ENCODE results near the gene PKD1L1.
"Not testable (repeated sequence)": the region's sequence is repeated elsewhere in the genome, so short reads cannot be mapped to it uniquely, and the experiment has no call there.

The PKD1L1 gene

DNA sequence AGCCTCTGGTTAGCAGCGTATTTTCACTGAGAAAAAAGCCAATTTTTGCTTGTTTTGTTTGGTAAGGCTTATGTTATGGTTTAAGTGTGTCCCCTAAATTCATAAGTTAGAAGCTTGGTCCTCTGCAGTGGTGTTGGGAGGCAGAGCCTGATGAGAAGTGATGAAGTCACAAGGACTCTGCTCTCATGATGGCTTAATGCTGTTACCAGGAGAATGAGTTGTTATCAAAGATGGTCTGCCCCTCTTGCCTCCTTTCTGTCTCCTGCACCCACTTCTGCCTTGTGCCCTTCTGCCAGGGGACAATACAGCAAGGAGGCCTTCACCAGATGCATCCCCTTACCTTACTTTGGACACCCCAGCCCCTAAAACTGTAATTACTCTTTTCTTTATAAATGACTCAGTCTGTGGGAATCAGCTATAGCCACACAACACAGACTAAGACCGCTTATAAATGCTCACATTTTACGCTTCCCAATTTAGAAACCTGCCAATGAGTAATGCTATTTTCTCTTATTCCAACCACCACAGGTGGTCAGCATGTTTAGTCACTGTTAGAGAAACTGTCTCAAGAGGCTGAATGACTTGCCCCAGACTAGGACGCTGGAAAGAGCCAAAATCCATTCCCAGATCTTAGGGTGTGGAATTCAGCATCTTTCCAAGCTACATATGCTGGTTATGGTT is 6.1 kb upstream of the PKD1L1 start:
- DNase-seq (ENCODE audit: low read depth) = no peak

GRCh38 chr7:47953822-47954221 is 5.6 kb upstream of the PKD1L1 start:
- no peak for DNase-seq (ENCODE audit: low read depth)

DNA sequence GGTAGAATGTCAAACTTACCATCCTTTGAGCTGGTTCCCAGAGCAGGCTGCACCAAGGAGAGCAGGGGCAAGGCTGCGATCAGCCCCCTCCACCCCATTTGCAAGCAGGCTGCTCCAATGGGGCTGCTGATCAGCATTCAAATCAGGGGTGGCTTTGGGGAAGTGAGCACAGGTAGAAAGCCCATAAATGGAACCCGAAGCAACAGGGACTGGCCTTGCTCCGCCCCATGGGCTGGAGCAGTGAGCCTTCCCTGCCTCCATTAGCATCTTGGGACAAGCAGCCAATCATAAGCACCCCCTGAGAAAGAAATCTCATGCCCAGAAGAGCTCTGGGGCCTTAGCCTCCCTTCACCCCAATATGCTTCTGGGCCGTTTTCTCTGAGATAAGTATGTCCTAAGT is 4.0 kb upstream of the PKD1L1 start:
- no peak for DNase-seq (ENCODE audit: low read depth)

GRCh38 chr7:47951374-47951773 is 3.1 kb upstream of the PKD1L1 start:
- no peak for DNase-seq (ENCODE audit: low read depth)

DNA sequence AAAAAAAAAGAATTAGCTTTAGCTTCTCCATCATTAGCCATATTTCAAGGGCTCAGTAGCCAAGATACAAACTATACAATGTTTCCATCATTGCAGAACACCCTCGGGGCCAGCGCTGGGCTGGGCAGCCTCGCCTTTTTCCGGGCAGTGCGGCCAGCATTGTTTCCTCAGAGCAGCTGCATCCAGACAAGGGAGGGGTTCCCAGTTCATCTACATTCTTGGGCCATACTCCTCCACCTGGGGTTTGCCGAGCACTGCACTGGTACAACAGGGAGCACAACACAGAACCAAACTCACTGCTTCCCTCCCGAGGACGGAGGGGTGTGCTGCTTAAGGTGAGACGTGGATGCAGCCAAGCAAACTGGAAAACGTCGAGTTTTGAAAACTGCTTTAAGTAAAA is 2.4 kb upstream of the PKD1L1 start:
- DNase-seq (ENCODE audit: low read depth) = no peak

DNA sequence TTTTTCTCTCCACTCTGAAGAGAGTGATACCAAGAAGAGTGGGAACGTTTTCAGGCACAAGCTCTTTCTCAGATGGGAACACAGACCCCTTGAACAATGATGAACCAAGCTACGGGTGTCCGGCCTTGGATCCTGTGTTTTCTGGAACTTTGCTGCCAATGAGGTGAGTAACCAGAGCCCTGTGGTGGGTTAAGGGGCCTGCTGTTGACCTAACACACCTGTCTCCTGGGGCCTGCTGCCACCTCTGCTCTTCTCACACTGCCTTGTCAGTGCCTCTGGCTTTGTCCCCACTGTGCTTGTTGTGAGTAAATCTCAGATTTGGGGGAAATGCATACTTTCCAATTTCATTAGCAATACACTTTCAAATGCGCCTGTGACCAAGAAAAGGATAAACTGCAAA is 1.4 kb upstream of the PKD1L1 start:
- DNase-seq (ENCODE audit: low read depth) = no peak

DNA sequence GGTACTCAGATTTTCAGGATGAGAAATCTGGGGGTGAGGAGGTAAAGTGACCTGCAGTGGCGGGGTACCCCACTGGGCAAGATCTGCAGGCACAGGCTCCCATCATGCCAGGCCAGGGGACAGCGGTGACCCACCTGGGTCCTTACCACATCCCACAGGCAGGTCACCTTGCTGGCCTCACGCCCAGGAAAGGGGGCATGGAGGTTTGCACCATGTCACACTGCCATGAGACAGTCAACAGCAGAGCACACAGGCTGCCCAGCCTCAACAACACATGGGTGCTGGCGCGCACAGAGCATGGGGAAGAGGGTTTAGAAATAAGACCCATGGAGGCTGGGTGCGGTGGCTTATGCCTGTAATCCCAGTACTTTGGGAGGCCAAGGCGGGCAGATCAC is 914 bp downstream of the PKD1L1 start:
- DNase-seq (ENCODE audit: low read depth) = no peak

DNA sequence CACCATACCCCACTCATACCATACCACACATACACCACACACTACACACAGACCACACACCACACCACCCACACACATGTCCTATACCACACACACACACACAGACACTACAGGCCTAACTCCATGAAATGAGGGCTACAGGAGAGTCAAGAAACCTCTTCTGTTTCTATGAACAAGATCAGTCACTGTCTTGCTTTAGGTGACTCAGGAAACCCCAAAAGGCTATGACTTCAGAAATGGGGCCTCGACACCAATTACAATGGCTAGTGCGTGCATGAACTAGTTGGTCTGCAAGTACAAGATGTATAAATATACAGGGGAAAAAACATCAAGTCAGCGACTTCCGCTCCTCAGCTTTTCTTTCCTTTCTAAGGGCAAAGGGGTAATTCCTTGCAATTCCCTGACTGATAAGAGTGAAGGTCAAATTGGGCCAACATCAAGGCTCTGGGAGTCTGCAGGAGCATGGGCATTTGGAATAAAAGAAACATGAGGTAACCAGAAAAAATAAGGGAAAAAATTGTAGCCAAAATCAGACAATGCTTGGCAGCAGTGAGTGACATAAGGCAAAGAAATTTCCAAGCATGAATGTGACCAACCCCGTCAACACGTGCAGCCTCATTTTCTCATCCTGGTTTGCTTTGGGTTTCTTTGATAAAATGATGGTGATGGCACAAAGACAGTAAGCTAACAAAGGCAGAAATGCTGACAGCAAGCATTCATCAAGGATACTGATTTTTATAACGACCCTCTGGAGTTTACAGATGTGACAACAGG is 1.5 kb downstream of the PKD1L1 start:
- DNase-seq (ENCODE audit: low read depth) = no peak

GRCh38 chr7:47945261-47946015 is 2.8 kb downstream of the PKD1L1 start:
- peak; percentile 45 for DNase-seq (ENCODE audit: low read depth)

- DNase-seq (ENCODE audit: low read depth) = no peak
These were observed 3.6 kb downstream of the PKD1L1 start for GRCh38 chr7:47944536-47945260.

DNA sequence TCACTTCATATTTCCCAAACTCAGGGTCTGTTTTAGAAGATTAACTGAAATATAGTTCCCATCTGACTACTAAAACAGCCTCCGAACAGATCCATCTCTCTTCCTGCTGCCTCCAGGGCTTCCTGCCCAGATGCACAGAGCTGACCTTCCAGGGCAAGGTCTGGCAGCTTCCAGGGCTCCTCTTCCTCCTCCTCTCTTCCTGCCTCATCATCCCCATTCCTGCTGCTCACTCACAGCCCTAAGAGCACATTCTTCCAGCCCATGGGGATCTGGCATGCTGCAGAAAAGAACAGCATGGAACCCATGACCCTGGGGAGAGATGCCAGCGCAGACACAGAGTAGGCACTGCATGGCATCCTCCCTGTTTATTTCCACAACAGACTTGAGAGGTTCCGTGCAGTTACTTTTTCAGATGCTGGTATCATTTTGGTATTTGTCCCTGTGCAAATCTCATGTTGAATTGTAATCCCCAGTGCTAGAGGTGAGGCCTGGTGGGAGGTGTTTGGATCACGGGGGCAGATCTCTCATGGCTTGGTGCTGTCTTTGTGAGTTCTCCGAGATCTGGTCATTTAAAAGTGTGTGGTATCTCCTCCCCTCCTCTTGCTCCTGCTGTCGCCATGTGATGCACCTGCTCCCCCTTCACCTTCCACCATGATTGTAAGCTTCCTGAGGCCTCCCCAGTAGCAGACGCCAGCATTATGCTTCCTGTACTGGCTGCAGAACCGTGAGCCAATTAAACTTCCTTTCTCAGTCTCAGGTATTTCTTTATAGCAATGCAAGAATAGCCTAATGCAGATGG is 4.4 kb downstream of the PKD1L1 start:
- no peak for DNase-seq (ENCODE audit: low read depth)

DNA sequence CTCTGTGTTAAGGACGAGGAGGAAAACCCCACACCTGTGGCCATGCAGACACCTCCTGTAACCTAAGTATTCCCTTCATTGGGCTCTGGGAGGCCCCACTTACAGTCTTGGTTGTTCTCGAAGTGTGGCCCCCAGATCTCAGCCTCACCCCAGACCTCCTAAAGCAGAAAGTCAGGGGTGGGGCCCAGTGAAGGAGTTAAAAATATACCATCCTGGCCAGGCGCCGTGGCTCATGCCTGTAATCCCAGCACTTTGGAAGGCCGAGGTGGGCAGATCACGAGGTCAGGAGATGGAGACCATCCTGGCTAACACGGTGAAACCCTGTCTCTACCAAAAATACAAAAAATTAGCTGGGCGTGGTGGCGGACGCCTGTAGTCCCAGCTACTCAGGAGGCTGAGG is 5.6 kb downstream of the PKD1L1 start:
- DNase-seq (ENCODE audit: low read depth) = not testable (repeated sequence)

DNA sequence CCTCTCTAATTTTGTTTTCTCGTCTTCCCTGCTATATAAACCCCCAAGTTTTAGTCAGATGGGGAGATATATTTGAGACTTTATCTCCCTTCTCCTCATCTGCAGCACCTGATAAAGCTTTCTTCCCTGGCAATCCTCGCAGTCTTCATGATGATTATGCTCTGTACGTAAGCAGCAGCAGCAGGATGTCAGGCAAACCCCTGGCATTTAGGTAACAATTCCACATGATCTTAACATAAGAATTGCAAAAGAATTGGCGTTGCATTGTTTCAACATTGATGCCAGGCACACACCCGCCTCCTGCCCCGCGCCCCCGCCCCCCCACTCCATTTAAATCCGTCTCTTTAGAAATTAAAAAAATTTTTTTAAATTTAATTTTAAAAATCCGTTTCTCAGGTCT is 6.1 kb downstream of the PKD1L1 start:
- DNase-seq (ENCODE audit: low read depth) = no peak

DNA sequence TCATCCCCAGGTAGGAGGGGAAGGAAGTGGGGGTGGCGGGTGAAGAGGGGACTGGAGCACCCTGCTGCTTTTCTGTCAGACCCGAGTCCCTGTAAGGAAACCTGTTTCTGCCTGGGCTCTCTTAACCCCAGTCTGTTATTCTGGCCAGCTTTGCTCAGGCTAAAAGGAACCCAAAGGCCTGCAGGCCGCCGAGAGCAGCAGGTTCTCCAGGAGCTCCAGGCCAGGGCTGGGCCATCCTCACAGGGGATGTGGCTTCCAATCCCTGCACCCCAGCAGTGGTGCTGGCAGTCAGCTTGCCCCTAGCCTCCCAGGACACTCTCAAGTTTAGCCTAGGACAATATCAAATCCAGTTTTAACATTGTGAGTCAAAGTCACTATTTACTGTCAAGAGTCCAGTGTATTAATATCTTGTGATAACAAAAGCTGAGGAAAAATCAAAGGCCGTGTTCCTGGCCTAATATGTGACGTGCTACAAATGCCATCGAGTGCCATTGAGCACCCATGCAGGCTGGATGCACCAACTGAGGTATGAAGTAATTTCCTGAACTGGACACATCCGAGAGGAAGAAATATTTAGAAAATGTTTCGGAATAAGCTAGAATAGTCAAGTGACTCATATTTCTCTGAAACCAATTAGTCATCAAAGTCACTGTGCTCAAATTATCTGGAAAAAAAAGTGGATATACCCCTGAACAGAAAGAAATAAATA is 7.0 kb downstream of the PKD1L1 start:
- DNase-seq (ENCODE audit: low read depth) = no peak

DNA sequence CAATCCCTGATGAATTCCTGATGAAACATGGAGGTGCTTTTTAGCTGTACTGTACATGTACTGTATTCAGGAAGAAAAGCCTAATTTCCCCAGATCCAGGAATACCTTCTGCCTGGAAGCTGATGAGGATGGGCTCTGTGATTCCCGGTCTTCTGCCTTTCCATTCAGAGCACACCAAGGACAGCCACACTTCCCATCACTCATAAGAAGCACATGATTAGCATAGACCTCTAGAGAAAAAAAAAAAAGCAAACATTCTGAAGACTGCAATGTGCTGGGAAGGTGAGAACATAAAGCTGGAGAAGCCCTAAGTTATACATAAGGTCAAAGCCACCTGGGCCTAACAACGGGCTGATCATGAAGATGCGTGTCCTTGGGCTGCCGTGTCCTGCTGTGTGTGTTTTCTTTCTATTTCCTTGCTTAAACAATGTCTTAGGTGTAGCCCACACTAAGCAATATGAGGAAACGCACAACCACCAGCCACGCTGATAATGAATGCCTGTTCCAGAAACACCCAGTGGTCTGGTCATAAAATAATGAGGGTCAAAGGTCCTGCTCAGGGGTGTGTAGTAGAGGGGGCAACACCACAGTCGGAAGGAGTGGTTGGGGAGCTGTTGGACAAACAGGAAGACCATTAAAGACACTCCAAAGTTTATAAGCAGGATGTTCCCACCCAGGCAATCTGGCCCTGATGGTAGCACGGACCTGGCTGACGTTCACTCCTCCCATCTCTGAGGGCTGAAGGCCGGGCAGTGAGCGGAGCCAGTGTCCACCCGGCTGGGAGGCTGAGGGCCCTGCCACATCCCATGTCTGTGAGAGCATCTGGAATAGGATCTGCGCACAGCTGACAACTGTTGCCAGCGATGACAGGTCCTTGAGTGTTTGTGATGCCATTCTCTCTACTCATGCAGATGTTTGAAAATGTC is 7.9 kb downstream of the PKD1L1 start:
- no peak for DNase-seq (ENCODE audit: low read depth)

DNA sequence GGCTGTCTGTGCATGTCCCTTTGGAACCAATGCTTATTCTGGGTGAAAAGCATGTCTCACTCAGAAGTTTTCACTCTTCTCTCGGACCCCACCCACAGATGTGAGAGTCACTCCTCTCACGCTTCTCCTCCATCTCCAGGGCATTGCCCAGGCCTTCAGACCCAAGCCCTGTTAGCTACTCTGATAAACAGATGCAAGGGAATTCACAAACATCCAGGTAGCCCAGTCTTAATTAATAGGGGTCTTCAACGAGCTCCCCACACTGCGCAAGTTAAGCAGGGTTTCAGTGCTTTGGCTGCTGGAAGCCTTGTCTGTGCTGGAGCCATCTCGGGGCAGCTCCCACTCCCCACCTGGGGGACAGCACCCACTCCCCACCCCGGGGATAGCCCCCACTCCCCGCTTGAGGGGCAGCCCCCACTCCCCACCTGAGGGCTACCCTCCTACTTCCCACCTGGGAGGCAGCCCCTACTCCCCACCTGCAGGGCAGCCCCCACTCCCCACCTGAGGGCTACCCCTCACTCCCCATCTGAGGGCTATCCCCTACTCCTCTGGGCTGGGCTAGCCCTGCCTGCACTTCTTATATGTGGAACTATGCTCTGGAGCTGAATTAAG is 8.7 kb downstream of the PKD1L1 start:
- no peak for DNase-seq (ENCODE audit: low read depth)

GRCh38 chr7:47938574-47939165 is 9.6 kb downstream of the PKD1L1 start:
- DNase-seq (ENCODE audit: low read depth) = no peak

GRCh38 chr7:47937711-47938573 is 10.3 kb downstream of the PKD1L1 start:
- no peak for DNase-seq (ENCODE audit: low read depth)

Measured in activated T-cell treated with anti-CD3 and anti-CD28 coated beads for 48 hours (primary cell).